B cell (primary cell): ENCODE results near the gene DCAF6.

Source experiments
- EZH2 ChIP-seq: IDR thresholded peaks from 2 replicates; pipeline ENCODE4 v1.6.1; 2012; ENCODE audit warnings: borderline replicate concordance, low read depth, mild to moderate bottlenecking, moderate library complexity, low read length; ENCODE audit not compliant: insufficient read depth, poor library complexity, severe bottlenecking
- TF ChIP-seq, protein P1 (sequence below): fragments of 200-600 bp; IDR thresholded peaks from one replicate; pipeline ENCODE4 v1.8.0; 2022; ENCODE audit warnings: antibody characterized with exemption, mild to moderate bottlenecking

DNA sequence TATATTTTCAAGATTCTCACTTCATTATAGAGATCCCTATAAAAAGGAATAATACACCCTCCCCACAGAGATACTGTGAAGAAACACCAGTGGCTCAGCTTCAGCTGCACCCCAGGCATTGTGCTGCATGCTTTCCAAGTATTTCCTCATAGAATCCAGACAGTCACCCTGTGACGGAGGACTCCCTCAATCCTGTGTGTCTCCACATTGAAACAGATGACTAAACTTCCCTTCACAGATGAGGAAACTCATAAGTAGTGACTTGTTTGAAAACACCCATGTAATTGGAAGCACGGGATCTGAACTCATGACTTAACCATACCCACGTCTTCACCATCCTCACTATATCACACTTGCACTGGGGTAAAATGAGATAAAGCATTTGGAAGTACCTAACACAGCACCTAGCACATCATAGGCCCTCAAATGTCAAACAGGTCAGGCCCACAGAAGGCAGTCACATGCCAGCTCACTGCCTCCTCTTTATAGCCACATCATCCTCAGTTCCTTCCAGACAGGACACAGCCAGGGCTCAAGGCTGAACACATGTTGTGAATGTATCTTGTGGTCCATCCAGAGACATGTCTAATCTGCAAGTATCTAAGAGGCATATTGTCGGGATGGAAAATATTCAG is 145.0 kb downstream of the DCAF6 start:
- TF ChIP-seq, protein P1, sequence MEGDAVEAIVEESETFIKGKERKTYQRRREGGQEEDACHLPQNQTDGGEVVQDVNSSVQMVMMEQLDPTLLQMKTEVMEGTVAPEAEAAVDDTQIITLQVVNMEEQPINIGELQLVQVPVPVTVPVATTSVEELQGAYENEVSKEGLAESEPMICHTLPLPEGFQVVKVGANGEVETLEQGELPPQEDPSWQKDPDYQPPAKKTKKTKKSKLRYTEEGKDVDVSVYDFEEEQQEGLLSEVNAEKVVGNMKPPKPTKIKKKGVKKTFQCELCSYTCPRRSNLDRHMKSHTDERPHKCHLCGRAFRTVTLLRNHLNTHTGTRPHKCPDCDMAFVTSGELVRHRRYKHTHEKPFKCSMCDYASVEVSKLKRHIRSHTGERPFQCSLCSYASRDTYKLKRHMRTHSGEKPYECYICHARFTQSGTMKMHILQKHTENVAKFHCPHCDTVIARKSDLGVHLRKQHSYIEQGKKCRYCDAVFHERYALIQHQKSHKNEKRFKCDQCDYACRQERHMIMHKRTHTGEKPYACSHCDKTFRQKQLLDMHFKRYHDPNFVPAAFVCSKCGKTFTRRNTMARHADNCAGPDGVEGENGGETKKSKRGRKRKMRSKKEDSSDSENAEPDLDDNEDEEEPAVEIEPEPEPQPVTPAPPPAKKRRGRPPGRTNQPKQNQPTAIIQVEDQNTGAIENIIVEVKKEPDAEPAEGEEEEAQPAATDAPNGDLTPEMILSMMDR, result no peak
- TF ChIP-seq EZH2, result no peak
